ENCODE measurements around the gene EPO.

- no peak for TF ChIP-seq EZH2phosphoT487 (IDR thresholded peaks at IDR 0.05; ENCODE audit: insufficient read depth, low read depth)
- no peak for TF ChIP-seq EZH2 (IDR thresholded peaks at IDR 0.05; ENCODE audit: insufficient read depth, poor library complexity, severe bottlenecking)
Observed at GRCh38 chr7:100687261-100687660, 33.0 kb upstream of the EPO start.

Data from GM23248 (cell line).